Smooth muscle cell (in vitro differentiated cells): ENCODE data around the gene PLVAP. TPM values are rescaled to one million over a fixed set of nuclear protein-coding genes. Genes with fewer than 3 reads are reported as not detected.

Experiments
- DNase-seq: peaks from one replicate; lab custom pipeline; 2025; ENCODE audit not compliant: unreplicated experiment; lab: John Stamatoyannopoulos, UW
- H2AFZ ChIP-seq: fragments of 200-600 bp; sonication (generic); 2 replicates; pipeline ENCODE4 v1.6.0; 2016; ENCODE audit warnings: antibody characterized with exemption, low read depth, mild to moderate bottlenecking
- H3F3A ChIP-seq: fragments of 200-600 bp; sonication (generic); 2 replicates; pipeline ENCODE4 v1.6.0; 2017; ENCODE audit warnings: antibody characterized with exemption, low read depth
- H3K27ac ChIP-seq: fragments of 200-600 bp; sonication (generic); 2 replicates; pipeline ENCODE4 v1.5.1; 2016; ENCODE audit warnings: low read depth, mild to moderate bottlenecking
- H3K27me3 ChIP-seq: fragments of 200-600 bp; sonication (generic); 2 replicates; pipeline ENCODE4 v1.6.1; 2016; ENCODE audit warnings: low read depth, mild to moderate bottlenecking
- H3K36me3 ChIP-seq: fragments of 200-600 bp; sonication (generic); 2 replicates; pipeline ENCODE4 v1.5.1; 2016; ENCODE audit warnings: low read depth
- H3K4me1 ChIP-seq: fragments of 200-600 bp; sonication (generic); 2 replicates; pipeline ENCODE4 v1.5.1; 2016; ENCODE audit warnings: low read depth
- H3K4me2 ChIP-seq: fragments of 200-600 bp; sonication (generic); 2 replicates; pipeline ENCODE4 v1.6.0; 2016; ENCODE audit warnings: mild to moderate bottlenecking
- H3K4me3 ChIP-seq: fragments of 200-600 bp; sonication (generic); 2 replicates; pipeline ENCODE4 v1.5.1; 2016; ENCODE audit warnings: mild to moderate bottlenecking
- H3K79me2 ChIP-seq: fragments of 200-600 bp; sonication (generic); 2 replicates; pipeline ENCODE4 v1.6.0; 2016; ENCODE audit warnings: low read depth, mild to moderate bottlenecking
- H3K9ac ChIP-seq: fragments of 200-600 bp; sonication (generic); 2 replicates; pipeline ENCODE4 v1.6.0; 2016; ENCODE audit warnings: low read depth
- H3K9me3 ChIP-seq: fragments of 200-600 bp; sonication (generic); replicated peaks from 2 replicates; pipeline ENCODE4 v1.5.1; 2016; ENCODE audit warnings: low read depth
- H4K20me1 ChIP-seq: fragments of 200-600 bp; sonication (generic); 2 replicates; pipeline ENCODE4 v1.6.0; 2016; ENCODE audit warnings: low read depth
- WGBS: methylation state at CpG from one replicate; pipeline ENCODE4 v1.1.7; 2016; ENCODE audit warnings: low lambda C conversion rate; 5-methylcytosine and 5-hydroxymethylcytosine counted together
- polyA plus RNA-seq: library from polyadenylated mRNA; unstranded; fragments of >200 nt; fragmentation: Nextera tagmentation; extraction: Ambion mirVana; gene quantifications from 2 replicates; pipeline ENCODE4 v1.2.1, GENCODE V29; 2016
- total RNA-seq: library from RNA; depleted of rRNA; stranded (reverse); fragments of >200 nt; gene quantifications from 2 replicates; pipeline ENCODE4 v1.2.3, GENCODE V29; 2014
- TF ChIP-seq, protein P1 (sequence below): fragments of 200-600 bp; sonication (generic); IDR thresholded peaks from 2 replicates; pipeline ENCODE4 v1.5.1; 2017; ENCODE audit warnings: borderline replicate concordance, mild to moderate bottlenecking, antibody characterized with exemption; ENCODE audit not compliant: insufficient read depth, poor library complexity, severe bottlenecking

PLVAP gene
- total and polyA plus RNA-seq, 2 experiments from 2014 or later = not detected

DNA sequence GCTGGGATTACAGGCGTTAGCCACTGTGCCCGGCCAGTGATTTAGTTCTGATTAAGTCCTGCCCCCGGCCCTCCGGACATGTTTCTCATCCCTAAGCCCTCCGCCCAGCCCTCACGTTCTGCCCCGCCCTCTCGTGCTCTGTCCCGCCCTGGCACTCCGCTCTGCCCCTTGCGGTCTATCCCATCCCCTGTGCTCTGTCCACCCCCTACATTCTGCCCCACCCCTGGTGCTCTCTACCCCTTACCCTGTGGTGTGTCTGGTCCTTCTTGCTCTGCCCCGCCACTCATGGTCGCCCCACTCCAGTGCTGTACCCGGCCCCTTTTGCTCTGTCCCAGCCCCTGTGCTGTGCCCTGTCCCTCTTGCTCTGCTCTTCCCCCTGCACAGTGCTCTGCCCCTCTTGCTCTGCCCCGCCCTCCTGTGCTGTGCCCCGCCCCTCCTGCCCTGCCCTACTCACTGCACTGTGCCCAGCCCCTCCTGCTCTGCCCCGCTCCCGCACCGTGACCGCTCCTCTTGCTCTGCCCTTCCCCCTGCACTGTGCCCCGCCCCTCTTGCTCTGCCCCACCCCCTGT lies 36.8 kb downstream of the PLVAP start:
- Histone ChIP-seq H3F3A (no peaks in the 10 kb centered on the region), H3K4me2 (no peak overlapping the region), H3K9ac (no peak overlapping the region), H3K9me3 (no peaks in the 10 kb centered on the region), H3K4me3 (no peak overlapping the region), H3K4me1 (peaks cover 6% of the 10 kb centered on the region), H3K27ac (no peak overlapping the region), H2AFZ (no peak overlapping the region), H3K79me2 (no peaks in the 10 kb centered on the region), H4K20me1 (no peaks in the 10 kb centered on the region), H3K36me3 (no peaks in the 10 kb centered on the region), H3K27me3 (no peaks in the 10 kb centered on the region)
- TF ChIP-seq, protein P1, sequence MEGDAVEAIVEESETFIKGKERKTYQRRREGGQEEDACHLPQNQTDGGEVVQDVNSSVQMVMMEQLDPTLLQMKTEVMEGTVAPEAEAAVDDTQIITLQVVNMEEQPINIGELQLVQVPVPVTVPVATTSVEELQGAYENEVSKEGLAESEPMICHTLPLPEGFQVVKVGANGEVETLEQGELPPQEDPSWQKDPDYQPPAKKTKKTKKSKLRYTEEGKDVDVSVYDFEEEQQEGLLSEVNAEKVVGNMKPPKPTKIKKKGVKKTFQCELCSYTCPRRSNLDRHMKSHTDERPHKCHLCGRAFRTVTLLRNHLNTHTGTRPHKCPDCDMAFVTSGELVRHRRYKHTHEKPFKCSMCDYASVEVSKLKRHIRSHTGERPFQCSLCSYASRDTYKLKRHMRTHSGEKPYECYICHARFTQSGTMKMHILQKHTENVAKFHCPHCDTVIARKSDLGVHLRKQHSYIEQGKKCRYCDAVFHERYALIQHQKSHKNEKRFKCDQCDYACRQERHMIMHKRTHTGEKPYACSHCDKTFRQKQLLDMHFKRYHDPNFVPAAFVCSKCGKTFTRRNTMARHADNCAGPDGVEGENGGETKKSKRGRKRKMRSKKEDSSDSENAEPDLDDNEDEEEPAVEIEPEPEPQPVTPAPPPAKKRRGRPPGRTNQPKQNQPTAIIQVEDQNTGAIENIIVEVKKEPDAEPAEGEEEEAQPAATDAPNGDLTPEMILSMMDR = no peak
- DNase-seq = no peak
- WGBS = 81% methylated on average over 7 of the region's 21 CpGs

DNA sequence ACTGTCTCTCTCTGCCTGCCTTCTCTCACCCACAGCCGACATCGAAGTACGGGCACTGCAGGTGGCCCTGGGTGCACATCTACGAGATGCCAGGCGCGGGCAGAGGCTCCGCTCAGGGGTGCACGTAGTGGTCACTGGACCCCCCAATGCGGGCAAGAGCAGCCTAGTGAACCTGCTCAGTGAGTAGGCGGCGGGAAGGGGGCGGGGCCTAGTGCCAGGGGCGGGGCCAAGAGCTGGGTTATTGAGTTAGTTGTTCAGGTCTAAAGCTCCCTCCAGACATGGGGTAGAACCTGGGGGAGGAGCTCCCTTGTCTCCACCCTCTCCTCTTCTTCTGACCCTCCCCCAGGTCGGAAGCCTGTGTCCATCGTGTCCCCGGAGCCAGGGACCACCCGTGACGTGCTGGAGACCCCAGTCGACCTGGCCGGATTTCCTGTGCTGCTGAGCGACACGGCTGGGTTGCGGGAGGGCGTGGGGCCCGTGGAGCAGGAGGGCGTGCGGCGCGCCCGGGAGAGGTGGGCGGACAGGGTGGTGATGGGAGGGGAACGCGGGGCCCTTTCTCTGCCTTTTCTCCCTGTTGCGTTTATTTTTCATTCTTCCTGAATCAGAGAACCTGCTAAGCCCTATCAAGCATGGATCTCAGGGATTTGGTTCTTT lies 37.9 kb downstream of the PLVAP start:
- TF ChIP-seq, protein P1 = no peak
- H3F3A ChIP-seq = no peaks in the 10 kb centered on the region
- H3K9me3 ChIP-seq = no peaks in the 10 kb centered on the region
- H3K27ac ChIP-seq = no peak overlapping the region
- no peak overlapping the region for H3K4me3 ChIP-seq
- no peaks in the 10 kb centered on the region for H3K27me3 ChIP-seq
- H3K9ac ChIP-seq = no peak overlapping the region
- H3K4me1 ChIP-seq = peaks cover 6% of the 10 kb centered on the region
- H4K20me1 ChIP-seq = no peaks in the 10 kb centered on the region
- no peaks in the 10 kb centered on the region for H3K36me3 ChIP-seq
- no peak overlapping the region for H3K4me2 ChIP-seq
- WGBS = 94% methylated on average over 34 of the region's 34 CpGs
- DNase-seq = no peak
- H3K79me2 ChIP-seq = no peaks in the 10 kb centered on the region
- no peak overlapping the region for H2AFZ ChIP-seq

GRCh38 chr19:17338433-17339078 lies 38.6 kb downstream of the PLVAP start:
- no peaks in the 10 kb centered on the region for H4K20me1 ChIP-seq
- no peak overlapping the region for H3K9ac ChIP-seq
- H2AFZ ChIP-seq = no peak overlapping the region
- H3K36me3 ChIP-seq = no peaks in the 10 kb centered on the region
- peak overlapping the region; percentile 92 for H3K4me2 ChIP-seq
- peak overlapping the region; percentile 84 for H3K4me3 ChIP-seq
- 93% methylated on average over 28 of the region's 30 CpGs for WGBS
- H3K27ac ChIP-seq = no peak overlapping the region
- peaks cover 6% of the 10 kb centered on the region for H3K4me1 ChIP-seq
- no peaks in the 10 kb centered on the region for H3K9me3 ChIP-seq
- H3K79me2 ChIP-seq = no peaks in the 10 kb centered on the region
- no peaks in the 10 kb centered on the region for H3K27me3 ChIP-seq
- TF ChIP-seq, protein P1 = no peak
- no peak for DNase-seq
- no peaks in the 10 kb centered on the region for H3F3A ChIP-seq
